Measurements from ENCODE around the gene OR6T1.

OR6T1 gene, protein sequence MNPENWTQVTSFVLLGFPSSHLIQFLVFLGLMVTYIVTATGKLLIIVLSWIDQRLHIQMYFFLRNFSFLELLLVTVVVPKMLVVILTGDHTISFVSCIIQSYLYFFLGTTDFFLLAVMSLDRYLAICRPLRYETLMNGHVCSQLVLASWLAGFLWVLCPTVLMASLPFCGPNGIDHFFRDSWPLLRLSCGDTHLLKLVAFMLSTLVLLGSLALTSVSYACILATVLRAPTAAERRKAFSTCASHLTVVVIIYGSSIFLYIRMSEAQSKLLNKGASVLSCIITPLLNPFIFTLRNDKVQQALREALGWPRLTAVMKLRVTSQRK

DNA sequence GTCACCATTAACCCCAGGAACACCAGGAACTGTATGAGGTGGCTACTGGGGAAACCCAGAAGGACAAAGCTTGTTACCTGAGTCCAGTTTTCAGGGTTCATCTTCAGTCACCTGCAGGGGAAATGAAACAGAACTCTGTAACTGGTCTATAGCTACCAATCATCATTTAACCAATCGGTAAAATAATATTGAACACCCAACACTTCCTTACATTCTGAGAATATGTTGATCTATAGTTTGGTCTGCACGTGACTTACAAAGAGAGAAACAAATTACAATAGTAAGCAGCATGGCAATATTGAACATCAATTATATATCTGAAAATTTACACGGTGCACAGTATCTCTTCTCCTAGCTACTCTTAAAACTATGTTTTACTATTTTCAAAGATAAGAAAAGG, at the start of gene OR6T1:
Gene OR6T1 (minus strand): TSS at position 101 of the 400 bp plus-strand sequence. CDS start 0 bp downstream, at position 101.
- no peak for DNase-seq (ENCODE audit: low spot score)

- no peak for DNase-seq (ENCODE audit: low spot score)
These were observed 35.7 kb upstream of the OR6T1 start for GRCh38 chr11:123979311-123979710.

DNA sequence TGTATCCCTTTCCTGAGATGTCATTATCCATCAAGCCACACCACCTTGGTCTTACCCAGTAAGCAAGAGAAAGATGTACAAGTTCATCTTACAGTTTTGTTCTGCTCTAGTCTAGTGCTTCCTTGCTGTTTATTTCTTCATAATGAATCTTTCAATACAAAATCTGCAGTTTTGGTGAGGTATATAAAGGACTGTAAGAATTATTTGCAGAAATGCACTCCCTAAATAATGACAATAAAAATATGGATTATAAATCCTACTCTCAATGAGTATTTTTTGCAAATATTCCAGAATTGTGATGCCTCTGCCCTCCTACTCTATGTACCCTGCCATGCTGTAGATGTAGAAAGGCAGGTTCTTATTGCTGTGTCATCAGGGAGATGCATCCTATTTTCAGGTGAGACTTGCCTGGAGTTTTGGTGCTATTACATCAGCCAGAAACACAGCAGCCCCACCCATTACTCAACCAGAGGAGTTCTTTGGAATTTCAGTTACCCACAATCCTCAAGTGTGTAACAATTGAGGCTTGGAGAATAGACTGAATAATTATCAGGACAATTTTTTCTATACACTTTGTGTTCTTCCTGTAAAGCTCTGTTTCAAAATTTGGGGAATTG, 34.2 kb upstream of the OR6T1 start, which contains the start of gene OR10S1:
Gene OR10S1 (minus strand): TSS at position 51 of the 617 bp plus-strand sequence. CDS start 117 bp downstream, outside the sequence.
- DNase-seq (ENCODE audit: low spot score): no peak

DNA sequence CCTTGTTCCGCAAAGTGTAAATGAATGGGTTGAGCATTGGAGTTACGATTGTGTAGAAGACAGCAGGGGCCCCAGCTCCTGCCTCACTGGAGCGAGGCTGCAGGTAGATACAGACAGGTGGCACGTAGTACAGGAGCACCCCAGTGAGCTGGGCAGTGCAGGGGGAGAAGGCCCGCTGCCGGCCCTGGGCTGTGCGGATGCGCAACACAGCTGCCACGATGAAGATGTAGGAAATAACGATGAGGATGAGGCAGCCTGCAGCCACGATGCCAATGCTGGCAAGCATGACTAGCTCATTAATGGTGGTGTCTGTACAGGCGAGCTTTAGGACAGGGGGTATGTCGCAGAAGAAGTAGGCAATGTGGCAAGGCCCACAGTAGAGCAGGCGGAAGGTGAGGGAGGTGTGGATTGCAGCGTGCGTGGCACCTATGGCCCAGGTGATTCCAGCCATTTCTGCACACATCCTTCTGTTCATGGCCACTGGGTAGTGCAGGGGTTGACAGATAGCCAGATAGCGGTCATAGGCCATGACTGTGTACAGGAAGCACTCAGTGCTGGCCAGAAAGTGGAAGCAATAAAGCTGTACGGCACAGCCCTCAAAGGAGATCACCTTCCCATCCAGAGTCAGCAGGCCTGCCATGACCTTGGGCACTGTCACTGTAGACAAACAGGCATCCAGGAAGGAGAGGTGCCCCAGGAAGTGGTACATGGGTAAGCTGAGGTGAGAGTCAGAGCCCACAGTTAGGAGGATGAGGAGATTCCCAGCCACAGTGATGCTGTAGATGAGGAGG, 33.3 kb upstream of the OR6T1 start:
- DNase-seq (ENCODE audit: low spot score): no peak

DNA sequence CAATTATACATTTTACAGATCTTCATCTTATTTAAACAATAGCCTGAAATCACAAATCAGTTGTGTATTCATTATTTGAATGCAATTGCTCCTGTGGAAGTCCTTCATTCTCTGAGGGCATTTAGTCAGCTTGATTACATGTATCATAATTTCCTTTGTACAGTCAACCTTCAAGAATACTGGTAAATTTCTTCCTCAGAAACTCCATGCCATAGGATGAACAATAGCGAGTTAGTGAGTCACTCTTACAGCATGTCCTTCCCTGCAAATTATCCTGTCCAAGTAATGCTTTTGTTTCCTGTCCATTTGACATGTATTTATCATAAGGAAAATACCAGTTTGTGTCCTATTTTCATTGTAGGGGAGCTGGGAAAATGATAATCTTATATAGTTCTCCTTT, 30.2 kb upstream of the OR6T1 start:
- no peak for DNase-seq (ENCODE audit: low spot score)

DNA sequence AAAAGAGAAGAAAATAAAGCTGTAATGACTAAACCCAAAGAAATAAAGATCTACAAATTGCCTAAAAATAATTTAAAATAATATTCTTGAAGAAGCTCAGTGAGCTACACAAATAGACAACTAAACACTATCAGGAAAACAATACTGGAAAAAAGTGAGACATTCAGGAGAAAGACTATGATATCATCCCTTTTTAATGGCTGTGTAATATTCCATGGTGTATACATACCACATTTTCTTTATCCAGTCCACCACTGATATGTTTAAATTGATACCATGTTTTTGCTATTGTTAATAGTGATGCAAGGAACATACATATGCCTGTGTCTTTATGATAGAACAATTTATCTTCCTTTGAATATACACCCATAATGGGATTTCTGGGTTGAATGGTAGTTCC, 13.1 kb upstream of the OR6T1 start:
- no peak for DNase-seq (ENCODE audit: low spot score)

DNA sequence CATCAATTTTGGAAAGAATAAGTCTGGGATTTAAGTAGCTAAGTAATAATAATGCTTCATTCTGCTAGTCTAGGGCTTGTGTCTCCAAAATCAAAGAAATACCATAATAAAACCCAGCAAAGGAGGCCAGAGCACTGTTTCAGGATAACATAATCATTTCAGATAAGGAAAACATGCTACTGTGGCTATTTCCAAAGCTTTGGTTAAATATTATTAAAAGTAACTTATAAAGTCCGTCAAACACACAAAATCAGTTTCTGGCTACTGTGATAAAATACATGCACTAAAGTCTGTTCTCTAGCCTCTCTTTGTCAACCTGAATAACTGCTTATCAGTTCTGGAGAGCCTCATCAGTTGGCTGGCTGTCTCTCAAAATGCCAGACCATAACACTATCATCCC, 1.5 kb upstream of the OR6T1 start:
- no peak for DNase-seq (ENCODE audit: low spot score)

DNA sequence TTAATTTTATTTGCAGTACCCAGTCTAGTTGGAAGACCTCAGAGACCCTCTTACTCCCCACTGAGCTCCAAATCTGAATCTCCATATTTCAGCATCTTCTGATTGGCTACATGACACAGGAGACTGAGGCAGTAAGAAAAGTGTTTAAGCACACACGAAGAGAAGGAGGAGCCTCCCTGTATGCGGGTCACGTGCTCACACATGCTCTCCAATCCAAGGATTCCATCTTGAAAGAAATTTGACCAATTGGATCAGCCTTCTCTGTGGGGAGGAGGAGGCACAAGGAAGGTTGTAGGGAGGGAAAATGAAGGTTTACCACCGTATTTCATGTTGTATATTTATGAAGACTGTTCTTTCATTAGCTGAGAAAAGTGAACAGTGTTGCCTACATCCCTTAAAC, 1.2 kb downstream of the OR6T1 start:
- DNase-seq (ENCODE audit: low spot score): no peak

GRCh38 chr11:123939317-123939716, 4.3 kb downstream of the OR6T1 start, which contains the start of gene OR4D5:
OR4D5 (plus strand) TSS chr11:123939617; CDS start chr11:123939617, 0 bp downstream.
- no peak for DNase-seq (ENCODE audit: low spot score)

DNA sequence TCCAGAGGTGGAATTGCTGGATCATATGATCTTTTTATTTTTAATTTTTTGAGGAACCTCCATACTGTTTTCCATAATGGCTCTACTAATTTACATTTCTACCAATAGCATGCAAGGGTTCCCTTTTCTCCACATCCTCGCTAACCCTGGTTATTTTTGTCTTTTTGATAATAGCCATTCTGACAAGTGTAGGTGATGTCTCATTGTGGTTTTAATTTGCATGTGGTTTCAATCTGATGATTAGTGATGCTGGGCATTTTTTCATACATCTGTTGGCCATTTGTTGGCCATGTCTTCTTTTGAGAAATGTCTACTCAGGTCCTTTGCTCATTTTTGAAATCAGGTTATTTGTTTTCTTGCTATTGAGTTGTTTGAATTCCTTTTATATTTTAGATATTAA, 19.6 kb downstream of the OR6T1 start:
- no peak for DNase-seq (ENCODE audit: low spot score)

- no peak for DNase-seq (ENCODE audit: low spot score)
These were observed 22.7 kb downstream of the OR6T1 start for GRCh38 chr11:123920943-123921342.

- DNase-seq (ENCODE audit: low spot score): no peak
These were observed 37.8 kb downstream of the OR6T1 start for GRCh38 chr11:123905826-123906225.

- DNase-seq (ENCODE audit: low spot score): no peak
These were observed 38.7 kb downstream of the OR6T1 start for GRCh38 chr11:123904932-123905331.

GRCh38 chr11:123903932-123904331, 39.7 kb downstream of the OR6T1 start:
- no peak for DNase-seq (ENCODE audit: low spot score)

DNA sequence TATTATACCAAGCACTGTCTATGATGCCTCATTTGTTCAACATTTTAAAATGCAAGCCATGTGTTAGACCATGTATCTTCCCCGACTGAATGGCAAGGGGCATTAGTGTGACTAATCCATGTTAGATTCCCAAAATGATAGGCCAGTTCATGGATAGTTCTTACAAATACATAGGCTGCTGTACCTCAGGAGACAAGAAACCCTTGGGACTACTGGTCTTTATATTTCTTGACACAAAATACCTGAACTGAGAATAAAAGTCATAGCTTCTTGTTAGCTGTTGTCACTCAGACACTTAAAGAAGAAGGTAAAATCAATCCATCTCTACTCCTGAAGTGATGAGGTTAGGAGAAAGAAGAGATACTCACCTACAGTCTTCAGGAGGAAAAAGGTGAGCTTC, 41.8 kb downstream of the OR6T1 start, which contains the start of gene OR8D4:
Gene OR8D4 (plus strand): TSS at position 301 of the 400 bp plus-strand sequence. CDS start 4,265 bp downstream, outside the sequence.
- DNase-seq (ENCODE audit: low spot score): no peak

- no peak for DNase-seq (ENCODE audit: low spot score)
These were observed 43.8 kb downstream of the OR6T1 start for GRCh38 chr11:123899792-123900191.

All from left forelimb (tissue), 1 donor.